ENCODE results near the gene FCAMR.

FCAMR gene

DNA sequence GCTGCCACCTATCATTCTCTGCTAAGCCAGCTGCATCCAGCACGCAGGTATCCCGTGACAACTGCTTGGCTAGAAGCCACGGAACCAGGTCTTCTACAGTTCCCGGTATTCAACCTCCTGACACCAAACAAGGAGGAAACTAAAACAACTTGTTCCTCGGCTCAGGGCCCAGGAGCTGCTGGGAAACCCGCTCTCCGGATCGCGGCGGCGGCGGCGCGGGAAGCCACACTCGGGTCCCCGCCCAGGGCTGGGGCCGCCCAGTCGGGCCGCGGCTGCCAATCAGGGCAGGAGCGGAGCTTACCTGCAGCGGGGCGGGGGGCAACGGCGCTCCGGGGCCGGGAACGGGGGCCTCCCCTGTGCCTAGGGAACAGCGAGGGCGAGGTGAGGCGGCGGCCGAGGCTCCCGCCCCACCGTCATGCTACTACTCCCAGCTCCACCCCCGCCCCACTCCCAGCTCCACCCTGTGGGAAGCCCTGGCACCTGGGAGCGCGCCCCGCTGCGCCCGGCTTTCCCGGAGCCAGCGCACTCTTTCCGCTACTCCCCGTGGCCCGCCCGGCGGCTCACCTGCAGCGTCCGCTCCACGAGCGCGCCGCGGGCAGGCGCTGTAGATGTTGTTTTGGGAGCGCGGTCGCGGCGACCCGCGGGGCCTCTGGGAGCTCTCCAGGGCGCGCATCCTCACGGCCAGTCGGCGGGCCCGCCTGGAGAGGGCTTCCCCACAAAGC lies 60.9 kb downstream of the FCAMR start:
- no peak for DNase-seq (ENCODE audit: low read depth in 2 of 2)

- DNase-seq (ENCODE audit: low read depth in 2 of 2), result no peak
Measured at GRCh38 chr1:206908038-206908437, 62.2 kb downstream of the FCAMR start.

All from fibroblast of skin of left biceps (primary cell).